ENCODE results near the gene ZBP1. TPM values are rescaled to one million over a fixed set of nuclear protein-coding genes. Genes with fewer than 3 reads are reported as not detected.

ZBP1 gene, protein sequence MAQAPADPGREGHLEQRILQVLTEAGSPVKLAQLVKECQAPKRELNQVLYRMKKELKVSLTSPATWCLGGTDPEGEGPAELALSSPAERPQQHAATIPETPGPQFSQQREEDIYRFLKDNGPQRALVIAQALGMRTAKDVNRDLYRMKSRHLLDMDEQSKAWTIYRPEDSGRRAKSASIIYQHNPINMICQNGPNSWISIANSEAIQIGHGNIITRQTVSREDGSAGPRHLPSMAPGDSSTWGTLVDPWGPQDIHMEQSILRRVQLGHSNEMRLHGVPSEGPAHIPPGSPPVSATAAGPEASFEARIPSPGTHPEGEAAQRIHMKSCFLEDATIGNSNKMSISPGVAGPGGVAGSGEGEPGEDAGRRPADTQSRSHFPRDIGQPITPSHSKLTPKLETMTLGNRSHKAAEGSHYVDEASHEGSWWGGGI
- total RNA-seq: 10 to 100 TPM in 1 of 3 donors, 1 to 10 TPM in 2; 1.8 to 12.8 (median 3.6) TPM
- long read RNA-seq, donor 1, partial matches to known transcripts: 0 of 2 reads
- long read RNA-seq, donor 1, other reads (novel, unspliced or antisense): 1 of 2 reads
- long read RNA-seq, donor 2, partial matches to known transcripts: 0 of 3 reads
- long read RNA-seq, donor 2, other reads (novel, unspliced or antisense): 1 of 3 reads

- peak; percentile 77 to 88 (median 77) for DNase-seq
- Histone ChIP-seq H3K4me3 (no peak within 1 kb of the TSS), H3K9me3 (peaks cover 3% of the 10 kb centered on the region), H3K36me3 (ENCODE audit: low read depth) (no peaks in the 10 kb centered on the region), H3K4me1 (ENCODE audit: low read depth) (peaks cover 11% of the 10 kb centered on the region)
- ATAC-seq: peak; percentile 61
- intact Hi-C loops (cut with DNase I, micrococcal nuclease): no loop called here
- no peak for TF ChIP-seq CTCF (IDR thresholded peaks at IDR 0.05)
Measured at GRCh38 chr20:57620274-57620990, at the start of gene ZBP1. ZBP1 (minus strand) TSS chr20:57620426; CDS start chr20:57620295, 131 bp downstream.

DNA sequence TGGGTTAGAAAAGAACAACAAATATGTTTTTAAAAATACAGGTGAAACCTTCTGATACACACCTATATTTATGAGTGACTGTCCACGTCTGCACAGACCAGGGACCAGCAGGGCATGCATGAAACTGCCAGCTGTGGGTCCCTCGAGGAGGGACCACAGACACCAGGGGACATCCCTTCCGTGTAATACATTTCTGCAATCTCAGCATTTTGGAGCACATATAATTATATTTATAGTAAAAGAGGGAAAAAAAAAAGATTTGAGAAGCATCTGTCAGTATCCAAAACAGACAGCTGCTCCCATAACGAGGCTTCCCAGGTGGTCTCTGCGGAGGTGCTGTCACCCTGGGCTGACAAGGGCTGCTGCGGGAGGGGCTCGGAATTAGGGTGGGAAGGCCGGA, 49.4 kb upstream of the ZBP1 start:
- H3K4me1 ChIP-seq (ENCODE audit: low read depth): peaks cover 5% of the 10 kb centered on the region
- no peak for DNase-seq
- no peak for ATAC-seq
- TF ChIP-seq CTCF (IDR thresholded peaks at IDR 0.05): no peak
- no peaks in the 10 kb centered on the region for H3K9me3 ChIP-seq
- no peak overlapping the region for H3K4me3 ChIP-seq
- intact Hi-C loops (cut with DNase I, micrococcal nuclease): no loop called here
- H3K36me3 ChIP-seq (ENCODE audit: low read depth): no peaks in the 10 kb centered on the region

GRCh38 chr20:57667924-57668782, 47.9 kb upstream of the ZBP1 start:
- ATAC-seq (peak; percentile 75), DNase-seq (peak; percentile 7 to 67 (median 67))
- Histone ChIP-seq H3K36me3 (ENCODE audit: low read depth) (no peaks in the 10 kb centered on the region), H3K9me3 (no peaks in the 10 kb centered on the region), H3K4me1 (ENCODE audit: low read depth) (peaks cover 5% of the 10 kb centered on the region), H3K4me3 (no peak overlapping the region)
- intact Hi-C loops (cut with DNase I, micrococcal nuclease): no loop called here
- no peak for TF ChIP-seq CTCF (IDR thresholded peaks at IDR 0.05)

DNA sequence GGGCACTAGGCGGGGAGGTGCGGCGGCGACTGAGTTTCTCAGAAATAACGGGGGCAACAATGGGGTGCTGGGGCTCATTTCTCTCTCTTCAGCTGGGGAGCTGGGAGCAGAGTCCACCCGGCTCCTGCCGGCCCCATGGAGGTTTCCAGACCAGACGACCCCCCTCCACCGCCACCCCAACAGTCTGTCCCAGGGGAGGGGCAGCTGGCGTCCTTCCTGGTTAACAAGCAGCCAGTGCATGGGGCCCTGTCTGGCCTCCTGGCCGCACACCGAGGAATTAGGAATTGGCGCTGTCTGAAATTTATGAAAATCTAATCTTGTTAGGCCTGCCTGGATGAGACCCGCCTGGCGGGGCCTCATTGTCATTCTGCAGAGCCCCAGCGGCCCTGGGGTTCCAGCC, 47.2 kb upstream of the ZBP1 start:
- Histone ChIP-seq H3K4me3 (no peak overlapping the region), H3K4me1 (ENCODE audit: low read depth) (peaks cover 5% of the 10 kb centered on the region), H3K36me3 (ENCODE audit: low read depth) (no peaks in the 10 kb centered on the region), H3K9me3 (no peaks in the 10 kb centered on the region)
- peak in 2 of 3 donors; percentile 33 to 34 for DNase-seq
- no peak for TF ChIP-seq CTCF (IDR thresholded peaks at IDR 0.05)
- intact Hi-C loops (cut with DNase I, micrococcal nuclease): no loop called here
- no peak for ATAC-seq

DNA sequence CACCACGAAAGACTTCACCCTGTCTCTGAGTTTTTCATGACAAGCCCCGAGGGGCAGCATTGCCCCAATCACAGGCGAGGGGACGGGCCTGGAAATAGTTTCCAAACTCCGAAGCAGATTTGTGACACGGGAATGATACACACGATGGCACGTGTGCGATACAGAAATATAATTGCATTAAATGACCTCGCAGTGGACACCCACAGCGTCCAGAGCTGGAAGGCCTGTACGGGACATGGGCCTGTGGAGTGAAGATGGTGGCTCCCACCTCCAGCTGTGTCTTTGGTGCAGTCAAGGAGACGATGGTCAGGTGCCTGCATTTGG, 46.6 kb upstream of the ZBP1 start:
- Histone ChIP-seq H3K4me1 (ENCODE audit: low read depth) (peaks cover 5% of the 10 kb centered on the region), H3K9me3 (no peaks in the 10 kb centered on the region), H3K36me3 (ENCODE audit: low read depth) (no peaks in the 10 kb centered on the region), H3K4me3 (no peak overlapping the region)
- intact Hi-C loops (cut with DNase I, micrococcal nuclease): no loop called here
- no peak for DNase-seq
- no peak for TF ChIP-seq CTCF (IDR thresholded peaks at IDR 0.05)
- ATAC-seq: no peak

Measured in mucosa of descending colon (tissue), 3 donors.